Pancreas (tissue), 10 donors: ENCODE measurements around the gene BNIP1. TPM values are rescaled to one million over a fixed set of nuclear protein-coding genes. Genes with fewer than 3 reads are reported as not detected.

Source experiments
- ATAC-seq, 4 donors: fragments of 200-7000 bp; cut with Tn5 transposase; one replicate each; pipeline versions ENCODE4 v1.8.0 to v1.9.1; 2020; ENCODE audit warnings: mild to moderate bottlenecking in 4 of 4, moderate library complexity in 4 of 4
- DNase-seq, 6 donors: peaks; one replicate each; pipeline ENCODE4 v3.0.0-alpha.2; 2020
- FAIRE-seq: peaks from 2 replicates; lab custom pipeline; 2012; peaks lifted over from hg19 to GRCh38; lab: Jason Lieb, UNC
- H3K27ac ChIP-seq, 4 donors: fragments of 200-600 bp; sonication (generic); 1 replicate in 3 of 4; 2 replicates in 1 of 4; pipeline versions ENCODE4 v1.5.0 to v1.8.0; 2020
- H3K27me3 ChIP-seq, 4 donors: fragments of 200-600 bp; one replicate each; pipeline ENCODE4 v1.8.0; 2021
- H3K36me3 ChIP-seq, 3 donors: fragments of 200-600 bp; sonication (generic) in 1 of 3; one replicate each; pipeline versions ENCODE4 v1.5.0 to v1.8.0; 2020 to 2021
- H3K4me1 ChIP-seq, 3 donors: fragments of 200-600 bp; one replicate each; pipeline ENCODE4 v1.8.0; 2021
- H3K4me3 ChIP-seq, 4 donors: fragments of 200-600 bp; sonication (generic) in 2 of 4; one replicate each; pipeline versions ENCODE4 v1.5.0 to v1.8.0; 2020 to 2021
- H3K9me3 ChIP-seq, 4 donors: fragments of 200-600 bp; one replicate each; pipeline ENCODE4 v1.8.0; 2021
- CTCF ChIP-seq, 4 donors: fragments of 200-600 bp; sonication (generic) in 3 of 4; IDR thresholded peaks; one replicate each; pipeline versions ENCODE4 v1.5.0 to v1.8.0; 2021; ENCODE audit warnings: antibody characterized with exemption in 4 of 4
- WGBS, 2 donors: extraction: QIAGEN DNeasy Blood & Tissue Kit; methylation state at CpG; one replicate each; pipeline ENCODE4 v1.1.7; 2013; 5-methylcytosine and 5-hydroxymethylcytosine counted together
- intact Hi-C, 3 donors: fragments of 100-400 bp; cut with DNase I; formaldehyde crosslinking; loops; one replicate each; pipeline versions ENCODE4 v1.11.1 to v1.14.2; 2022
- polyA plus RNA-seq, 2 donors: library from polyadenylated mRNA; stranded (reverse); fragments of 200-250 nt; gene quantifications; one replicate each; pipeline ENCODE4 v1.2.3, GENCODE V29; 2013
- total RNA-seq, 6 donors: library from RNA; stranded (reverse); fragmentation: NEBNext Ultra II Directional in 4 of 6; extraction: Animal tissue kit (Norgen Biotek cat#: 25700) in 4 of 6; gene quantifications; one replicate each; pipeline versions ENCODE4 v1.2.1 to v1.2.4, GENCODE V29; 2021 to 2023
- donor health status: healthy with polysubstance abuse.
- donor health status: DM: no; HTN: no; CAD: no; lungs with moderate emphysema.
- donor health status: DM: no; HTN: no; CAD: no.
- donor health status: control.
- donor health status: control.
- donor health status: Bipolar disorder and iron deficiency.
- donor health status: DM: yes; HTN: yes; CAD: no.
- donor health status: DM: no; HTN: no; CAD: no.
- donor health status: DM: no; HTN: no; CAD: no.
- donor health status: DM: yes; HTN: yes; CAD: no.

The BNIP1 gene
- total and polyA plus RNA-seq, 8 donors = 5.7 to 15.3 (median 8.8) TPM

GRCh38 chr5:173191015-173191414 is 46.7 kb downstream of the BNIP1 start:
- no peaks in the 10 kb centered on the region for H3K9me3 ChIP-seq
- no peak for ATAC-seq
- no peaks in the 10 kb centered on the region for H3K36me3 ChIP-seq
- 70 to 86% methylated on average over 4 of the region's 4 CpGs for WGBS, 2 donors
- H3K4me3 ChIP-seq = no peak overlapping the region
- H3K4me1 ChIP-seq = no peaks in the 10 kb centered on the region
- no peak for DNase-seq
- intact Hi-C loops = no loop called here
- no peak for TF ChIP-seq CTCF (IDR thresholded peaks at IDR 0.05)
- no peak overlapping the region for H3K27ac ChIP-seq
- no peaks in the 10 kb centered on the region for H3K27me3 ChIP-seq
- no peak for FAIRE-seq

GRCh38 chr5:173191561-173191960 is 47.2 kb downstream of the BNIP1 start:
- Histone ChIP-seq H3K36me3 (no peaks in the 10 kb centered on the region), H3K27me3 (no peaks in the 10 kb centered on the region), H3K27ac (no peak overlapping the region), H3K9me3 (no peaks in the 10 kb centered on the region), H3K4me3 (no peak overlapping the region), H3K4me1 (no peaks in the 10 kb centered on the region)
- DNase-seq (no peak), FAIRE-seq (no peak), ATAC-seq (no peak)
- 80% methylated on average over 8 of the region's 8 CpGs for WGBS, 2 donors
- intact Hi-C loops = no loop called here
- TF ChIP-seq CTCF (IDR thresholded peaks at IDR 0.05) = no peak

DNA sequence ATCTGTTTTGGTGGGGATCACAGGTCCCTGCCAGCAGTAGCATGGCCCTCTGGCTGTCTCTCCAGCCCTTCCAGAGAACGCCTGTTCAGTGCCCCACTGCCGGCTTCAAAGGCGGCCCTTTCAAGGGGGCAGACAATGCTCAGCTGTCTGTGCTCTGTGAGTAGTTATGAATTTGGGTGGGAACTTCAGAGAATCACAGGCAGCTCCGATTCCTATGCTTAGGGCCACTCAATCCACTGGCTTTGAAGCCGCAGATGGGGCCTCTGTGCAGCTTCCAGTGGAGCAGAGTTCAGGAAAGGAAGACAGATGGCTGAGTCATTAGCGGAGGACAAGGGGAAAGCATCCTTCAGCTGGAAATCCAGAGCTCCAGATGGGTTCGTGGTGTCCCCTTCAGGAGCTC is 48.2 kb downstream of the BNIP1 start:
- Histone ChIP-seq H3K36me3 (no peaks in the 10 kb centered on the region), H3K9me3 (no peaks in the 10 kb centered on the region), H3K4me1 (no peaks in the 10 kb centered on the region), H3K27ac (no peak overlapping the region), H3K27me3 (no peaks in the 10 kb centered on the region), H3K4me3 (no peak overlapping the region)
- FAIRE-seq (no peak), DNase-seq (no peak), ATAC-seq (no peak)
- TF ChIP-seq CTCF (IDR thresholded peaks at IDR 0.05) = no peak
- intact Hi-C loops = no loop called here
- 80% methylated on average over 7 of the region's 7 CpGs for WGBS, 2 donors

GRCh38 chr5:173196133-173196952 is 52.0 kb downstream of the BNIP1 start:
- H3K4me1 ChIP-seq = no peaks in the 10 kb centered on the region
- no peak for DNase-seq
- intact Hi-C loops = no loop called here
- H3K27me3 ChIP-seq = no peaks in the 10 kb centered on the region
- H3K27ac ChIP-seq = no peak overlapping the region
- no peak for TF ChIP-seq CTCF (IDR thresholded peaks at IDR 0.05)
- no peaks in the 10 kb centered on the region for H3K9me3 ChIP-seq
- no peak for ATAC-seq
- H3K4me3 ChIP-seq = no peak overlapping the region
- 53% methylated on average over 23 of the region's 23 CpGs for WGBS, 2 donors
- FAIRE-seq = no peak
- no peaks in the 10 kb centered on the region for H3K36me3 ChIP-seq

- DNase-seq (no peak), ATAC-seq (no peak), FAIRE-seq (no peak)
- TF ChIP-seq CTCF (IDR thresholded peaks at IDR 0.05) = no peak
- intact Hi-C loops = no loop called here
- H3K4me1 ChIP-seq = no peaks in the 10 kb centered on the region
- no peak overlapping the region for H3K27ac ChIP-seq
- 81 to 87% methylated on average over 9 of the region's 9 CpGs for WGBS, 2 donors
- no peaks in the 10 kb centered on the region for H3K27me3 ChIP-seq
- no peaks in the 10 kb centered on the region for H3K9me3 ChIP-seq
- H3K36me3 ChIP-seq = no peaks in the 10 kb centered on the region
- no peak overlapping the region for H3K4me3 ChIP-seq
Observed at GRCh38 chr5:173197375-173197891, 53.1 kb downstream of the BNIP1 start.
